ENCODE results near the gene TENM4. TPM values are rescaled to one million over a fixed set of nuclear protein-coding genes. Genes with fewer than 3 reads are reported as not detected.

The TENM4 gene
- total and polyA plus RNA-seq, 2 of the 13 experiments (the other 11 are each of a cell fraction or from before 2014, with no cell fraction given): not detected

GRCh38 chr11:78659326-78660270 lies 781.2 kb downstream of the TENM4 start (continued):
- TF ChIP-seq, protein P1, sequence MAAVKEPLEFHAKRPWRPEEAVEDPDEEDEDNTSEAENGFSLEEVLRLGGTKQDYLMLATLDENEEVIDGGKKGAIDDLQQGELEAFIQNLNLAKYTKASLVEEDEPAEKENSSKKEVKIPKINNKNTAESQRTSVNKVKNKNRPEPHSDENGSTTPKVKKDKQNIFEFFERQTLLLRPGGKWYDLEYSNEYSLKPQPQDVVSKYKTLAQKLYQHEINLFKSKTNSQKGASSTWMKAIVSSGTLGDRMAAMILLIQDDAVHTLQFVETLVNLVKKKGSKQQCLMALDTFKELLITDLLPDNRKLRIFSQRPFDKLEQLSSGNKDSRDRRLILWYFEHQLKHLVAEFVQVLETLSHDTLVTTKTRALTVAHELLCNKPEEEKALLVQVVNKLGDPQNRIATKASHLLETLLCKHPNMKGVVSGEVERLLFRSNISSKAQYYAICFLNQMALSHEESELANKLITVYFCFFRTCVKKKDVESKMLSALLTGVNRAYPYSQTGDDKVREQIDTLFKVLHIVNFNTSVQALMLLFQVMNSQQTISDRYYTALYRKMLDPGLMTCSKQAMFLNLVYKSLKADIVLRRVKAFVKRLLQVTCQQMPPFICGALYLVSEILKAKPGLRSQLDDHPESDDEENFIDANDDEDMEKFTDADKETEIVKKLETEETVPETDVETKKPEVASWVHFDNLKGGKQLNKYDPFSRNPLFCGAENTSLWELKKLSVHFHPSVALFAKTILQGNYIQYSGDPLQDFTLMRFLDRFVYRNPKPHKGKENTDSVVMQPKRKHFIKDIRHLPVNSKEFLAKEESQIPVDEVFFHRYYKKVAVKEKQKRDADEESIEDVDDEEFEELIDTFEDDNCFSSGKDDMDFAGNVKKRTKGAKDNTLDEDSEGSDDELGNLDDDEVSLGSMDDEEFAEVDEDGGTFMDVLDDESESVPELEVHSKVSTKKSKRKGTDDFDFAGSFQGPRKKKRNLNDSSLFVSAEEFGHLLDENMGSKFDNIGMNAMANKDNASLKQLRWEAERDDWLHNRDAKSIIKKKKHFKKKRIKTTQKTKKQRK (IDR thresholded peaks at IDR 0.05; ENCODE audit: low read length): no peak

GRCh38 chr11:78657968-78658839 lies 782.6 kb downstream of the TENM4 start:
- Histone ChIP-seq H3K9me3 (ENCODE audit: low read length) (no peaks in the 10 kb centered on the region), H3K79me2 (ENCODE audit: insufficient read depth, low read length) (no peaks in the 10 kb centered on the region), H3K4me1 (ENCODE audit: insufficient read depth, low read length) (no peaks in the 10 kb centered on the region), H3K9ac (ENCODE audit: insufficient read depth, low read depth, low read length) (no peak overlapping the region), H3K36me3 (replicated peaks in 1 of 2; ENCODE audit: control insufficient read depth in 1 of 2, insufficient read depth in 2 of 2, low read length in 2 of 2) (no peaks in the 10 kb centered on the region), H3K27ac (ENCODE audit: extremely low read length, insufficient read depth, low read length) (no peak overlapping the region), H3K4me2 (ENCODE audit: low read depth, low read length) (no peak overlapping the region), H3K4me3 (replicated peaks in 1 of 3; ENCODE audit: insufficient read depth in 1 of 3, low read depth in 2 of 3, low read length in 3 of 3) (no peak overlapping the region), H4K20me1 (ENCODE audit: insufficient read depth, low read length) (no peaks in the 10 kb centered on the region), H3K27me3 (ENCODE audit: control insufficient read depth in 1 of 2, insufficient read depth in 2 of 2, low read length in 2 of 2) (peaks cover 2 to 23% of the 10 kb centered on the region in 2 experiments; a peak in 3 of 5 replicates), H2AFZ (ENCODE audit: low read length) (no peak overlapping the region)
- in situ Hi-C loops (cut with HindIII; ENCODE audit: extremely low pct_ligation_motif_present, low pct_unique_long_range_greater_than_20kb) (no loop called here), intact Hi-C loops (cut with micrococcal nuclease; ENCODE audit: unreplicated experiment) (no loop called here)
- no peak for ATAC-seq
- FAIRE-seq: no peak
- WGBS (ENCODE audit: low lambda C conversion rate): 46% methylated on average over 29 of the region's 31 CpGs
- ChIA-PET POLR2A (no interaction called here), CTCF (ENCODE audit: low intra/inter-chr PET ratio, low total read pairs) (no interaction called here)
- no TSS peak for BruUV-seq (replicated peaks)
- DNase-seq (ENCODE audit: low spot score): no peak
- TF ChIP-seq JARID2 (CRISPR knock-in tag; IDR thresholded peaks at IDR 0.05; ENCODE audit: insufficient replicate concordance): no peak
- TF ChIP-seq POLR2A (IDR thresholded peaks at IDR 0.05; ENCODE audit: insufficient read depth in 1 of 2, low read depth in 2 of 2, low read length in 2 of 2): no peak

Data from HepG2 (cell line).